Fibroblast of skin of right quadriceps (primary cell): ENCODE results near the gene TOM1L1.
A peak's percentile ranks its signal among the peaks of the same experiment; 100 is the strongest.

ENCODE experiments used
- DNase-seq: peaks from one replicate; pipeline ENCODE4 v3.0.0-alpha.2; 2013

The TOM1L1 gene

DNA sequence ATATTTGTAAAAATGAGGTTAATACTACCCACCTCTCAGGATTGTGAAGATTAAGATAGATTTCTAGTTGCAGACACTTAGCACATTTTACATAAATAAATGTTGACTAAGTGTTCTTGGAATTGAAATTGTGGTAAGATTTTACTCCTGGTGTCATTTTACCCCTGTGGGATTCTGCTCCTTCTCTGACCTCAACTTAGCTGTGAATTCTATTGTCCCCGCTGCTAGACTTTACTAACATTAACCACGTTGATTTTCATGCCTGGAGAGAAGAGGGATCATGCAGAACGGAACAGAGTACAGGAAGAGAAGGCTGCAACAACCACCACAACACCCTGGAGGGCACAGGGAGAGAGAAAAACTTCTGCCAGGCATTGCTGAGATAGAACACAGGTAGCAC lies 2.1 kb upstream of the TOM1L1 start:
- DNase-seq: peak; percentile 17

DNA sequence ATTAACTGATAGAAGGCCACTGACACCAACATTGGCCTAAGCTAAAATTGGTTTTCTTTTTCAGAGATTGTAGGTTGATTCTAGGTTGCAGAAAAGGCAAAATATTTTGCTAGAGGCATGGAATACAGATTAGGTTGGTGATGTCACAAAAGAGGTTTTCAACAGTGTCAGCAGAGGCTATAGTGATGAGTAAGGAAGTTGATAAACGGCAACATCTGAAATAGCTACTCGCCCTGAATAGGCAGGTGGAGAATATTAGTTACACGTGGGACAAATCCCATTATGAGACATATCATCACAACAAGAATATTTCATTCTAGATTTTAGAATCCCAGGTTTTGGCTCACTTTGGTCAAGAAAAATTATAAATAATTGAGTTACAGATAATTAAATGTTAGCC lies 1.5 kb upstream of the TOM1L1 start:
- no peak for DNase-seq

DNA sequence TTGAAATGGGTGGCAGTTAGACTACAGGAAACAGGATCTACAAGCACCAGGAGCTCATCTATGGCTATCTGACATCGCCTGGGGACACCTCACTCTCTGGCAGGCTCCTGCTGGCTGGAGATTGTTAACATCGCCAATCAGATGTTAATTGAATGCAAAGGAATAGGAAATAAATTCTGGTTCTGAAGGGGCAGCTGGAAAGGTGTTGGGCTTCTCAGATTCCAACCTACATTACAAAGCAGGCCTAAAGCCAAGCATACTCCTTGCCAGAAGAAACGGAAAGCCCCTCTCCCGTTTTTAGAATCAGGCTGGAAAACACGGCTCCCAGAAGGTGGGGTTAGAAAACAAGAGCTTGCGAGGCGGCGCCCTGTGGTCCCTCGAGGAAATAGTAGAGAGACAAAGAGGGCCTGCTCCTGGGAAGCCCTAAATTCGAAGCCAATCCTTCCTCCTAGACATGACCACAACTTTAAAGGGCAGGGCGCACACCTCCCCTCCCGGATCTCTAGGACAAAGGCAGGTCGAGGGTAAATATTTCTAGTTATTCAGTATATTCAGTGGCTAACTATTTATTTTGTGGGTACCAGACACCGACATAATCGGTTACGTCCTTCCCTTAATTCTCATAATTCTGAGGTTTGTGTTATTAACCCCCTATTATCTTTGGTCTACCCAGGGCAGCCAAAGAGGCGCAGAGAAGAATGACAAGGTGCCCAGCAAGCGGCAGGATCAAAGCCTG lies 763 bp upstream of the TOM1L1 start:
- no peak for DNase-seq

DNA sequence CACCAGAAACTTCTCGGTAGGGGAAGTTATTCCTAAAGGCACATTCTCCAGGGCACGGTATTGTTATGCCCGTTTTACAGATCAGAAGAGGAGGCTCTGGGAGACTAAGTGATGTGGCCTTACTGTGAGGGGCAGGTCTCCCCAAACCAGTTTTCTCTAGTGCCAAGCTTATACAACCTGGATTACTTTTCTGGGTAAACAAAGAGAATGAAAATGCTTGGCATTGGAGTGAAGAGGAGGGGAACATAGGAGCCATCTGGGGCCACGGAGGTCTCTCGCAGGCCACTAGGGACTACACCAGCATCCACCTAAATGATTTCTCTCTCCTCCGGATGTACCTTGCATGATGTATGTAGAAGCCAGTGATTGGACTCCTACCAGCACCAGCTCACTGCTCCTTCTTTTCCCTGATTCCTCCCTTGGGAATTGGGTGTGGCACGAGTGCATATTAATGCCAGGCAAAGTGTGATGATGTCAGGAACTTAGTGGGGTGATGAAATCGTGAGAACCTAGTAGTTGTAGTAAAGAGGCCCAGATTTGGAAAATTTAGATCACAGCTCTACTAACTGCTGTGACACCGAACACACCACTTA lies 674 bp downstream of the TOM1L1 start:
- peak; percentile 44 for DNase-seq

DNA sequence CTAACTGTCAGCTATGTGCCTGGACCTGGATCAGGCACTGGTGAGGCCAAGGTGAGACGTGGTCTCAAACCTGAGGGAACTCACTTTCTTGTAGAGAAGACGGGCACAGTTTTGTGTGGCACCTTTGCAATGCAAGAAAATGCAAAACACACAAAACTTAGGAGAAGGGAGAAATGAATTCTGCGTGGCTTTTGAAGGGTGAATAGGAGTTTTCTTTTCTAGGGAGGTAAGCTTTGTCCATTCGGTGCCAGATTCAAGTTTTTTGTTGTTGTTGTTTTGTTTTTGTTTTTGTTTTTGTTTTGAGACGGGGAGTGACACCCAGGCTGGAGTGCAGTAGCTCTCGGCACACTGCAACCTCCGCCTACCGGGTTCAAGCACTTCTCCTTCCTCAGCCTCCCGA lies 1.4 kb downstream of the TOM1L1 start:
- DNase-seq: no peak

DNA sequence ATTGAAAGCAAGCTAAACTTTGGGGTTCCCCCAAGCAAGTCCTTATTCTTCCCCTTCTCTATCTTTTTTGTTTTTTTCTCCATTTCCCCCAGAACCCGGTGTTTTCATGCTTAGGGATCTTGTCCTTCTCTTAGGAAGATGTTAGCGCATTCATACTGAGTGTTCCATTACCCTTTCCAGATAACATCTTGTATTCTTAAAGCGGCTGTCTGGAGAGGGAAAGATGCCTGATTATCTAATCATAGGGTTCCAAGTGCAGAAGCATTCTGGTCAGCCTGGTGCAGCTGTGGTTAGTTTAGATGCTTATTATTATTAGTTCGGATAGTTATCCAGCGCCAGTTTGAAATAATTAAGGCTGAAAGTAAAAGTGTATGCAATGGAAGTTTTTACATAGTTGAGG lies 2.0 kb downstream of the TOM1L1 start:
- DNase-seq: no peak

DNA sequence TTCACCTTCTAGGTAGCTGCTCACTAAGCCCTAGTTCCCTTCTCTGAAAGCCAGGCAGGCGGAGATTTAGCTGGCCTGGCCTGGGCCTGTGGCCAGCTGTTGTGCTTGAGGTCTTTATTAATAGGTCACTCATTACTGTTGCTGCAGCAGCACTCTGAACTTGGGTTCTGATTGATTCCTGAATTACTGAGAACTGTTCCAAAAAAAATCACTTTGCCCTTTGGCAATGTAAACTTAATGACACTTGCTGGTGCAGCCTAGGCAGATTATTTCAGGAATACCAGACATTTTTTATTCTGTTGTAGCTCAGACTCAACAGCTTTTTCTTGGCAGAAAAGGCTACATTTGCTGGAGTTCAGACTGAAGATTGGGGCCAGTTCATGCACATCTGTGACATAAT lies 2.7 kb downstream of the TOM1L1 start:
- no peak for DNase-seq

DNA sequence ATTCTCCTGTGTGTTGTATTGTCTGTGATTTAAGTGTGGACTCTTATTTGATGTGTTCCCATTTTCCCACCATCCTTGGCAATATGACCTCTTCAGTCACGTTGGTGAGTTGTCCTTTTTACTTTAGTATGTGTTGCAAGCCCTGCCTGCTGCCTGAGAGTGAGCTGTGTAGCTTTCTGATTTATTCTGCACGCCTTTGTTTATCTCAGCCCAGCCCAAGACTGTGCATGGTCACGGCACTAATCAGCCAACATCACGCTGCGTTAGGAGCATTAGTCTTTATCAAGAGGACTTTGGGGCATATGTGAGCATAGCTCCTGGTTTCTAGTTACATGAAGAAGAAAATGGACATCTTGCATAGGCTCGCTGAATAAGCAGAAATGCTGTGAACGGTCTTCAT lies 6.0 kb downstream of the TOM1L1 start:
- no peak for DNase-seq

DNA sequence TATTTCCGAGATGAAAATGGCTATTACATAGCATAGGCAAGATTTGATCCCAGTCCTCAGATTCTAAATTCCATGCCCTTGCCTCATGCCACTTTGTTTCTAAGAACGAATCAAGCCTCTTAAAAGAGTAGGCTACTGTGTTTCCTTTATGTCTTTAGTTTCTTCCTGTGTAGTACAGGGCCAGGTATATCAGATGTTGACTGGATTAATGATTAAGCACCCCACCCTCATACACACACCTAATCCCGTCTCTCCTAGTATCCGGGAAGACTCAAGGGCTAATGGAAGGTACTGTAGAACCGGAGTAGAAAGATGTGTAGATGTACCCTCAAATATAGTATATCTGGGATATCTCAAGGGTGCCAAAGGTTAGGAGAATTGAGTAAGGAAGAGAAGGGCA lies 6.7 kb downstream of the TOM1L1 start:
- DNase-seq: no peak

DNA sequence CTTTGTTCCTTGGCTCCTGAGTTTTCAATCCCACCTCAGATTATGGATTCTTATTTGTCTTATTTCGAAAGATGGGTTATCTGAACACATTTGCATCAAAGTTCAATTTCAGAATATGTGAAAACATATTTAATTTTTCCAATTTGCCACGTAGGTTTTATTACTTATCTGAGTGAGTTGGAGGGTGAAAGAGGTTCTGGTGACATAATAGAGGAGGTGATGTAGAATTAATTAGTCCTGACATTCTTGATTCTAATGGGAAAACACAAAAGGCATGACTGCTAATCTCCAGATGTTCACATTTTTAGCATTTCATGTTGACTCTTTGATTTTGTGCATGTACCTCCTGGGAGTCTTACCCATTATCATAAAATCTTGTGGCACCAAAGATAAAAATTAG lies 9.1 kb downstream of the TOM1L1 start:
- no peak for DNase-seq

DNA sequence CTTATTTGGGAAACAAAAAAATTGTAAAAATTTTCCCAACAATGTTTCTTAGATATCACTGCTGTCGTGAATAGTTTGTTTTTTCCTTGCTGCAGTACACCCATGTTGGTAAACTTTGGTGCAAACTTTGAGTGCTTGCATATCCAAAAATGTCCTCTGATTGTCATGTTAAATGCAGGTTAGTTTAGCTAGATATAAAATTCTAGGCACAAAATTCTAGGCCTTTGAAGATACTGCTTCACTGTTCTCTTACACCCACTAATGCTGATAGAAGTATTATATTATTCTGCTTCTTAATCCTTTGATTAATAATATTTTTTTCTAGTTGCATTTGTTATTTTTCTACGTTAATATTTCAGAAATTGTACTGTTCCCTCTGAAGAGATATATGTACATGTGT lies 16.1 kb downstream of the TOM1L1 start:
- no peak for DNase-seq

DNA sequence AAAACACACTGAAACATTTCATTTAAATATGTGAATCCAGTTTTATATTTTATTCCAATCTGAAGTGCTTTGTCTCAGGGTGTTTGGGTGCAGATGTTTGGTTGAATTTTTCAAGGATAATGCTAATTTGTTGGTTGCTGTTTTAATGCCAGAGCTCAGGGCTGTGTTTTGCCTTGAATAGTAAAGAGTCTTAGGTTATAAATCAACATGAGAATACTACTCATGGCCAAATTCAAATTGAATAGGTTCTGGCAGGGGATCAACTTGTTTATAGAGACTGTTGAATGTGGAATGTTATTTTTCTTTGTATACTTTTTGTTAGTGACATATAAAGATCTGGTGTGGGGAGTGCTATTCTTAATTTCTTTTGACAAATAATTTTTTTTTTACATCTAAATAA lies 18.8 kb downstream of the TOM1L1 start:
- DNase-seq: no peak

DNA sequence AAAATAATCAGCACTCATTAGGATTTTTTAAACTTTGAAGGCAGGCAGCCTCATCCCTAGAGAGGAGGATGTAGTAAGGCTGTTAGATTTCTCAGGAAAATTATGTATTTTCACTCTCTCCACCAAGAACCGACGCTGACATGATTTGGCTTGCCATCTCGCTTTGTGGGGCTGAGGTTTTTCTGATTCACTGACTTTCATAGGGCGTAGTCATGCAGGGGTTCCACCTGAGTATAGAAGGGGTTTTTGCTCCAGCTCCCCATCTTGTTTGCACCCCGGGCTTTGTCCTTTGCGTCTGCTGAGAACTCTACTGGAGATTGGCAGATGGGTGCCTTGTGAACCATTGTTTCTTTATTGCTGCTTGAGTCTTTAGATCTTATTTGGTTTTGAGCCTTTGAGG lies 20.2 kb downstream of the TOM1L1 start:
- DNase-seq: no peak

DNA sequence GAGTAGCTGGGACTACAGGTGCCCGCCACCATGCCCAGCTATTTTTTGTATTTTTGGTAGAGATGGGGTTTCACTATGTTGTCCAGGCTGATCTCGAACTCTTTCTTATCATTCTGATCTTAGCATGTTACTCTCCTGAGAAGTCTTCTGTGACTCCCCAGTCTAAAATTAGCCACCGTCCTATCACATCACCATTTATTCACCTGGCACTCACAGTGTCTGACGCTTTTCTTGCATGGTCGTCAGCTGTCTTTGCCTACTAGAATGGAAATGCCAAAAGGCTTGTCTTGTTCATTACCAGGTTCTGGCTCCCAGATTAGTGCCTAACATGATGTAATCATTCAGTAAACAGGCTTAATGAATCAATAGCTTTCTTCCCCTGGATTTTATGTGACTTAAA lies 23.8 kb downstream of the TOM1L1 start:
- DNase-seq: no peak

DNA sequence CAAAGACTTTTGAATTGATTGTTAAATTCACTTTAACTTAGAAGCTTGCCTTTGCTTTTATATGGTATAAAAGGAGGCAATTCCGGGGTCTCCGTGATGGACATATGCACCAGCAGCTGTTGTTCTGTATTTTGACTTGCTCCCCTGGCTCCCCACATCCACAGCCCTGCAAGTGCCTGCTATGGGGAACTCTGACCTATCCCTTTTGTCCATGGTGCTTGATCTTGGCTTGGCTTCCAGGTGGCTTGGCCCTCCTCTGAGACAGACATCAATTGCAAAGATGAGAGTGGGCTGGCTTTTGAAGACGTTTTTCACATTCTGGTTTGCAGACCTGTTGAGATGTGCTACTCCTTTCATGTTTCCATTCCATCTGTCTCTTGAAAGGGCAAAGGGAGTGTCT lies 26.9 kb downstream of the TOM1L1 start:
- DNase-seq: no peak

DNA sequence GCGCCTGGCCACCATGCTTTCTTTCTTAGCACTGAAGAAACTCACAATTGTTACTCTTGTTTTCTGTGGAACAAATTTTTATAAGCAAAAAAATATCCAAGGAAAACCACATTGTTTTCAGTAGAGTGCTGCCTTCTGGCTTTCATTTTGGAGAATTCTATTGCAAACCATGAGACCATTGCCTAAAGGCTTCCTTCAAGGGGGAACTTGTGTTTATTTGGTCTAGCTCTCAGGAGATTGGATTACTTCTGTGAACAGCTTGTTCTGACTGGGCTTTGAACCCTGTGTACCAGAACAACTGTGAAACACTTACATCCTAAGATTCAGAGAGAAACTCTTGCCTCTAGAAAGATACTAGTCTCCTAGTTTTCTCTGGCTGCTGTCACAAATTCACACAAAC lies 32.1 kb downstream of the TOM1L1 start:
- DNase-seq: no peak

DNA sequence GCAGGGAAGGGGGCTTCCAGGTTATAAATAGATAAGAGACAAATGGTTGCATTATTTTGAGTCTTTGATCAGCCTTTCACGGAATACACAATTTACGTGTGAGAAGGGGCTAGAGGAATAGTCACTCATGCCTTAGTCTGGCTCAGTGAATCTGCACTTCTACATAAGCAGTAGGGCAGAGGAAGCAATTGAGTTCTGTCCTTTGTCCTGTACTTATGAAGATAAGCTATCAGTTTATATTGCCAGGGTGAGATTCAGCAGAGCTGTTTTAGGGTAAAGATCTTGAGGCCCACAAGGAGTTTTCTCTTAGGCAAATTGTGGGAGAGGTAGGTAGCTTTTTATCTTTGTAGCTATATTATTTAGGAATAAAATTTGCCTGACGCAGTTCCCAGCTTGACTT lies 33.3 kb downstream of the TOM1L1 start:
- DNase-seq: no peak

DNA sequence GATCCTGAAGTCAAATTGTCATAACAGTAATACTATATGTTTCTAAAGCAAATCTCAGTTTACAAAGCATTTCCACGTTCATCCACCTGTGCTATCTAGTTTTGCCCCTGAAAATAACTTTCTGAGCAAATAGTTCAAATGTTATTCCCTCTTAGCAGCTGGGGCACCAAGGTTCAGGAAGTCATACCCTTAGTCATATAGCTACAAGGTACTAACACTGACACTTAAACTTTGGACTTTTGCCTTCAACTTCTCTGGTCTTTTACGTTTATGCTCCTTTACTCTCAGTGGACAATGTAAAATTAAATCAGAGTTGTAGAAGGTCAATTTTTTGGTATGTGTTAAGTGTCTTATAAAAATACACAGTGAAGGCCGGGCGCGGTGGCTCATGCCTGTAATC lies 34.8 kb downstream of the TOM1L1 start:
- no peak for DNase-seq

DNA sequence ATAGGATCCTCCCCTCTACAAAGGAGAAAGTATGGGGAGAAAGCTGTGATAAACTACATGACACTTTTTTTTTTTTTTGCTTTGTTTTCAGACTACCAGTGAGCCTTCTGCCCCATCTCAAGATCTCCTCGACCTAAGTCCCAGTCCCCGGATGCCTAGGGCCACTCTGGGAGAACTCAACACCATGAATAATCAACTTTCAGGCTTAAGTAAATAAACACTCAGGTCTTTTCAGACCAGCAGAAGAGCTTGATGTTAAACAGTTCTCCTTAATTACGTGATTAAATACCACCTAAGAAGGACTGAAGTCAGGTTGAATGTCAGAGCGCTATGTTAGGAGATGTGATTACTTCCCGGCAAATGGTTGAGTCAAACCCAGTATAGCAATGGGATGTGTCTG lies 36.4 kb downstream of the TOM1L1 start:
- DNase-seq: no peak

DNA sequence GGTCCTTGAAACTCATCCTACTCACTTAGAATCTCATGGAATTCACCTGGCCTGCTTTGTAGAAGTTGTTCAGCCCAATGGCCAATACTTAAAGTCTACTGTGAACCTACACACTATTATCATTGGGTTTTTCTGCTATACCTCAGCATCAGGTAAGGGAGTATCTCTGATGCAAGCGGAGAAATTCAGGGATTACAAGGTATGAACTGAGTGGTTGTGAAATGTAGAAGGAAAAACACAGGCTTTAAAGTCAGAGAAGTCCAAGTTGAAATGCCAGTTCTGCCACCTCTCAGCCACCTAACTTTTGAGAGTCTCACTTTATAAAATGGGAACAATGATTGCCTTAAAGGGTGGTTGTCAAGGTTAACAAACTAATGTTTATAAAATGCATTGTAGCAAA lies 36.8 kb downstream of the TOM1L1 start:
- DNase-seq: no peak

DNA sequence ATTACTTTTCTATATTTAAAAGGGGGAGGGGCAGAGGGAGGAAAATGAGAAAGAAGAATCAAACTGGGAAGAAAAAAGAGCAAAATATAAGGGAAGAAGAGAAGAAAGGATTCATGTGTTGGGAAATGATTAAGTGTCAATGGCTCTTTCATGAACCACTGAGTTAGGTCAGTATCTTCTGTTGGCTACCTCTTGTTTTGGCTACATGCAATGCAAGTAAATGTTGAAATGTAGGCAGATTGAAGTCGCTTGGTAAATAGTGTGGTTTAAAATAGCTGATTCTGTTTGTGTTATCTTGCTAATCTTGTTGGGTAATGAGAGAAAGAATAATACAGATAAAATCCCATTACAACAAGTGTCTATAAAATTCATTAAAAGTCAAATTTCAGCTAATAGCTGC lies 40.6 kb downstream of the TOM1L1 start:
- no peak for DNase-seq

DNA sequence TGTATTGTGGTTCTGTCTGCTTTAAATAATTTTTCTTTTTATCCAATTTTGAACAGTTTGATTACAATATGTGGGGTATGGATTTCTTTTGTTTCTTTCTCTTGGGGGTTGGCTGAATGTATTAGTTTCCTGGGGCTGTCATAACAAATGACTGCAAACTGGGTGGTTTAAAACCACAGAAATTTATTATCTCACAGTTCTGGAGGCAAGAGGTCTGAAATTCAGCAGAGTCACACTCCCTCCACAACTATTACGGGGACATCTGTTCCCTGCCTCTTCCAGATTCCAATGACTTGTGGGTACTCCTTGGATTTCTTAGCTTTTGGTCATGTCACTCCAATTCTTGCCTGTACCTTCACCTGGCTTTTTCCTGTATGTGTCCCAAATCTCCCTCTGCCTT lies 44.1 kb downstream of the TOM1L1 start:
- peak; percentile 60 for DNase-seq

DNA sequence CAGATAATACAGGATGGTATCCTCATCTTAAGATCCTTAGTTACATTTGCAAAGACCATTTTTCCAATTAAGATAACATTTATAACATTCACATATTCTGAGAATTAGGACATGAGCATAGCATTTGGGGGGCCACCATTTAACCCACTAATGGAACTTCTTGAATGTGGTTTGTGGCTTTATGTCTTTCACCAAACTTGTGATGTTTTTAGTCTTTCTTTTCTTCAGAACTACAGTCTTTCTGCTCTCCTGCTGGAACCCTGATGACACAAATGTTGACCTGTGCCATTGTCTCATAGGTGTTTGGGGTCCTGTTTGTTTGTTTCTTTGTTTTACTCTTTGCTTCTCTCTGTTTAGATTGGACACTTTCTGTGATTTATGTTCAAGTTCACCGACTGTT lies 44.6 kb downstream of the TOM1L1 start:
- no peak for DNase-seq

DNA sequence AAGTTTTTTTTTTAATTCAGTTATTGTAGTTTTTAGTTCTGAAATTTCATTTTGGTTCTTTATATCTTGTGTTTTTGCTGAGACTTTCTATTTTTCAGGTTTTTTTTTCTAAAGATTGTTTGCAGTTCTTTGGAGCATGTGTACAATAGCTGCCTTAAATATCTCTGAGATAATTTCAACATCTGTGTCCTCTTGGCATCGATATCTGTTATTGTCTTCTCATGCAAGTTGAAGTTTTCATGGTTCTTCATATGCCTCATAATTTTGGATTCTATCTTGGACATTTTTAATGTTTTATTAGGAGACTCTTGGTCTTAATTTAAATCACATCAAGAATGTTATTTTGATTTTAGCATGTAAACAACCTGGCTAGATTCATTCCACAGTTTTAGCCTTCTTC lies 45.0 kb downstream of the TOM1L1 start:
- no peak for DNase-seq

DNA sequence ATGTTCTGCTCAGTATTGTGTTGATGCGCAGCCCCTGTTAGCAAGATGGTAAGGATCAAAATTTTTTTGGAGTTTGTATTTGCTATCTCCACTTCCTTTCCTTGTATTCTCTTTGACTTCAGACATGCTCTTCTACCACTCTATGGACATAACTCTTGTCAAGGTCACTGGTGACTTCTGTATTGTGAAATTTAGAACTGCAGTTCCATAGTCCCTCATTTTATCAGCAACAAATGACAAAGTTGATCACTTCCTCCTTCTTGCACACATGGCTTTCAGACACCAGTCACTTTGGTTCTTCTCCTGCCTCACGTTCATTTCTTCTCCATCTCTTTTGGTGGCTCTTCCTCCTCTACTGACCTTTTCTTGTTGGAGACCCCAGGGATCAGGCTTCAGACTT lies 46.7 kb downstream of the TOM1L1 start:
- no peak for DNase-seq
